IPS-18c (cell line): ENCODE measurements around the gene RABIF.
"Not testable (repeated sequence)": the region's sequence is repeated elsewhere in the genome, so short reads cannot be mapped to it uniquely, and the experiment has no call there.

Experiments used
- H3K4me3 ChIP-seq: 2 replicates; pipeline ENCODE4 v1.7.0; 2013; ENCODE audit warnings: low read depth, mild to moderate bottlenecking, low read length, moderate library complexity; ENCODE audit not compliant: insufficient read depth
- H3K9me3 ChIP-seq: one replicate; pipeline ENCODE4 v1.6.1; 2013; ENCODE audit warnings: mild to moderate bottlenecking, low read length, moderate library complexity; ENCODE audit not compliant: control insufficient read depth, insufficient read depth

Gene RABIF

GRCh38 chr1:202888531-202889360, at the start of gene RABIF:
Gene RABIF, minus strand, starts transcription at chr1:202889149. Its CDS starts 51 bp downstream, at chr1:202889098.
- Histone ChIP-seq H3K4me3 (peak within 1 kb of the TSS; percentile 96), H3K9me3 (no peaks in the 10 kb centered on the region)

- H3K9me3 ChIP-seq, result no peaks in the 10 kb centered on the region
- H3K4me3 ChIP-seq, result no peak overlapping the region
Observed at GRCh38 chr1:202938287-202938925, 49.5 kb upstream of the RABIF start.

GRCh38 chr1:202936409-202936808, 47.5 kb upstream of the RABIF start:
- not testable (repeated sequence) for H3K9me3 ChIP-seq, H3K4me3 ChIP-seq

GRCh38 chr1:202935844-202936243, 46.9 kb upstream of the RABIF start:
- no peak overlapping the region for H3K4me3 ChIP-seq
- no peaks in the 10 kb centered on the region for H3K9me3 ChIP-seq

- no peaks in the 10 kb centered on the region for H3K9me3 ChIP-seq
- no peak overlapping the region for H3K4me3 ChIP-seq
Observed at GRCh38 chr1:202934755-202935154, 45.8 kb upstream of the RABIF start.

GRCh38 chr1:202932476-202932875, 43.5 kb upstream of the RABIF start:
- H3K9me3 ChIP-seq, result no peaks in the 10 kb centered on the region
- no peak overlapping the region for H3K4me3 ChIP-seq

- no peaks in the 10 kb centered on the region for H3K9me3 ChIP-seq
- peak within 1 kb of the TSS; percentile 91 for H3K4me3 ChIP-seq
Observed at GRCh38 chr1:202926581-202927491, 37.9 kb upstream of the RABIF start, which contains the start of gene KLHL12. Gene KLHL12, minus strand, starts transcription at chr1:202927234. Its CDS starts 2,072 bp downstream, at chr1:202925162.

- Histone ChIP-seq H3K4me3 (no peak overlapping the region), H3K9me3 (no peaks in the 10 kb centered on the region)
Observed at GRCh38 chr1:202923533-202923932, 34.6 kb upstream of the RABIF start.

GRCh38 chr1:202919615-202920014, 30.7 kb upstream of the RABIF start:
- H3K9me3 ChIP-seq, result no peaks in the 10 kb centered on the region
- no peak overlapping the region for H3K4me3 ChIP-seq

GRCh38 chr1:202915146-202915545, 26.2 kb upstream of the RABIF start:
- H3K9me3 ChIP-seq, result no peaks in the 10 kb centered on the region
- H3K4me3 ChIP-seq, result no peak overlapping the region

- H3K4me3 ChIP-seq, H3K9me3 ChIP-seq: not testable (repeated sequence)
Observed at GRCh38 chr1:202912476-202912875, 23.5 kb upstream of the RABIF start.

GRCh38 chr1:202909494-202909893, 20.5 kb upstream of the RABIF start:
- H3K9me3 ChIP-seq, result no peaks in the 10 kb centered on the region

GRCh38 chr1:202908998-202909397, 20.0 kb upstream of the RABIF start:
- Histone ChIP-seq H3K9me3 (no peaks in the 10 kb centered on the region), H3K4me3 (no peak overlapping the region)

More at GRCh38 chr1:202909494-202909893, 20.5 kb upstream of the RABIF start:
- no peak overlapping the region for H3K4me3 ChIP-seq

GRCh38 chr1:202905331-202905730, 16.4 kb upstream of the RABIF start:
- Histone ChIP-seq H3K9me3 (no peaks in the 10 kb centered on the region), H3K4me3 (no peak overlapping the region)

GRCh38 chr1:202903808-202904207, 14.9 kb upstream of the RABIF start:
- not testable (repeated sequence) for H3K4me3 ChIP-seq, H3K9me3 ChIP-seq

GRCh38 chr1:202901555-202901954, 12.6 kb upstream of the RABIF start:
- Histone ChIP-seq H3K4me3 (no peak overlapping the region), H3K9me3 (no peaks in the 10 kb centered on the region)

GRCh38 chr1:202892501-202892900, 3.6 kb upstream of the RABIF start:
- H3K9me3 ChIP-seq, result no peaks in the 10 kb centered on the region

More at GRCh38 chr1:202892501-202892900, 3.6 kb upstream of the RABIF start:
- H3K4me3 ChIP-seq, result no peak overlapping the region
